Stimulated activated CD4-positive, alpha-beta T cell treated with anti-CD3 and anti-CD28 coated beads, Interleukin-2, amount 100 ng/mL, for 24 hours (primary cell): ENCODE results near the gene NFATC3.
A peak's percentile ranks its signal among the peaks of the same experiment; 100 is the strongest.

ENCODE experiments used
- DNase-seq, 2 donors: peaks; one replicate each; pipeline ENCODE4 v3.0.0-alpha.2; 2020

NFATC3 gene

DNA sequence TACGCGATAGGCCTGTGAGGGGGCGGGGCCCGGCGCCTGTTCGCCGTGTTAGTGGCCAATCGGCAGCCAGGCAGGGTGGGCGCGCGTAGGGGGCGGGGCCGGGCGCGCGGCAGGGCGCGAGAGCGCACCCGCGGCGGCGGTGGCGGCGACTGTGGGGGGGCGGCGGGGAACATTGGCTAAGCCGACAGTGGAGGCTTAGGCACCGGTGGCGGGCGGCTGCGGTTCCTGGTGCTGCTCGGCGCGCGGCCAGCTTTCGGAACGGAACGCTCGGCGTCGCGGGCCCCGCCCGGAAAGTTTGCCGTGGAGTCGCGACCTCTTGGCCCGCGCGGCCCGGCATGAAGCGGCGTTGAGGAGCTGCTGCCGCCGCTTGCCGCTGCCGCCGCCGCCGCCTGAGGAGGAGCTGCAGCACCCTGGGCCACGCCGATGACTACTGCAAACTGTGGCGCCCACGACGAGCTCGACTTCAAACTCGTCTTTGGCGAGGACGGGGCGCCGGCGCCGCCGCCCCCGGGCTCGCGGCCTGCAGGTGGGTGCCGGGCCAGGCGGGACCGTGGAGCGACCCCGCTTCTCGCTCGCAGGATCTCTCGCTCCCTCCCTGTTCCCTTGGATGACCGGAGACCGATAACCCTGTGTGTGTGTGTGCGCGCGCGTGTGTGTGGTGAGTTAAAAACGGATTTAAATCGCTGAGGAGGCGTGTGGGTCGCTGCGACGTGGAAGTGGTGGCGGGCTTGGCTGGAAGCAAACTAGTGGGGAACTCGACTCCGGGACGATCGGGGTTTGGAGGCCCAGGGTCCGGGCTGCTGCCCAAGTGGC lies at the start of gene NFATC3:
Gene NFATC3, plus strand, starts transcription at position 112 of the 813 bp plus-strand sequence. Its CDS starts 312 bp downstream, at position 424.
- peak; percentile 99 for DNase-seq

DNA sequence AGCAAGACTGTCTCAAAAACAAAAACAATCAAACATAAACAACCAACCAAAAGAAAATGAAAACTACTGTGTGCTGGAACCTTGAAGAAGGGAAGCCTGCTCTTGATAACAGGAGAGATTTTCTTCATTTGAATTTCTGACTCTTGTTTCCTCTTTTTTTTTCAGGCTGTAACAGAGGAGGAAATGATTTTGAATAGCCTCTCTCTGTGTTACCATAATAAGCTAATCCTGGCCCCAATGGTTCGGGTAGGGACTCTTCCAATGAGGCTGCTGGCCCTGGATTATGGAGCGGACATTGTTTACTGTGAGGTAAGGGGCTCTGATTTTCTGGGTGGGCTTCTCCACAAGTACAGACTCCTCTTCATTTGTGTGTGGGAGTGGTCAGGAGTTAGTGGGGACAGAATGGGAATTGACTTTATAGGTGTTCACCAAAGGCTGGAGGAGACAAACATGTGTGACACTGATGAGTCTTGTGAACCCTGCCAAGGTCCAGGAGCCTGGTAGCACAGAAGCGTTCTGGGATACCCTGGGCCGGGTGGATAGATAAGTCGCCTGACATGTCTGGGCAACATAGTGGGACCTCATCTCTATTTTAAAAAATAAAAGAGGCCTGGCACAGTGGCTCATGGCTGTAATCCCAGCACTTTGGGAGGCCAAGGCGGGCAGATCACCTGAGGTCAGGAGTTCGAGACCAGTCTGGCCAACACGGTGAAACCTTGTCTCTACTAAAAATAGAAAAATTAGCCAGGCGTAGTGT lies 47.2 kb upstream of the NFATC3 start:
- no peak for DNase-seq

DNA sequence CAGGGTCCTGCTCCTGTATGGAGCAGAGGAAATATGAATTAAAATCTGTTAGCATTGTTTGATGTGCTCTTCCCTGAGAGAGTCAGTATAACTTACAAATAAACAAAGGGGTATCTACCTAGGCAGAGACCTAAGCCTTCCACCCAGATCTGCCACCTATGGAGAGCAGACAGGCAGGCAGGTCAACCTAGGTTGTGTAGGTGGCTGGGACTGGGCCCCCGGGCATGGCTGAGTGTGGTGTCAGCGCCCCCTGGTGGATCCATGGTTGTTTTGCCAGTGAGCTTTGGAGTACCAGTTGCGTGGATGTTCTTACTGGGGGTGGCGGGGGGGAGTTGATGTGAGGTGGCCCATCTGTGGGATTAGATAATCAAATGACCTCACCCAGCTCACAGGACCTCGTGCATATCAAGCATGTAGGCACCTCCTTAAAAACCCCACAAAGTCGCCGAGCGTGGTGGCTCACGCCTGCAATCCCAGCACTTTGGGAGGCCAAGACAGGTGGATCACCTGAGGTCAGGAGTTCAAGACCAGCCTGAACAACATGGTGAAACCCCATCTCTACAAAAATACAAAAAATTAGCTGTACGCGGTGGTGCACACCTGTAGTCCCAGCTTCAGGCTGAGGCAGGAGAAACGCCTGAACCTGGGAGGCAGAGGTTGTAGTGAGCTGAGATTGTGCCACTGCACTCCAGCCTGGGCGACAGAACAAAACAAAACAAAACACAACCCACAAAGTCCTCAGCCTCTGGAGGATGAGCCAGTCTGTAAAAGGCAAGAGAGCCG lies 44.5 kb upstream of the NFATC3 start:
- peak; percentile 91 to 93 for DNase-seq

DNA sequence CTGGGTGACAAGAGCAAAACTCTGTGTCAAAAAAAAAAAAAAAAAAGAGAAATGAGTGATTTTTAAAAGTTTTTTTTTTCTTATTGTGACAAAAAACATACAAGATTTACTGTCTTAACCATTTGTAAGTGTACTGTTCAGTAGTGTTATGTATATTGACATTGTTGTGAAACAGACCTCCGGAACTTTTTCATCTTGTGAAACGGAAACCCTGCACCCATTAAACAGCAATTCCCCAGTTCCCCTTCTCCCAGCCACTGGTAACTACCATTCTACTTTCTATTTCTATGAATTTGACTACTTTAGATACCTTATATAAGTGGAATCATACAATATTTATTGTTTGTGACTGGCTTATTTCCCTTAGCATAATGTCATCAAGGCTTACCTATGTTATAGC lies 43.4 kb upstream of the NFATC3 start:
- no peak for DNase-seq

DNA sequence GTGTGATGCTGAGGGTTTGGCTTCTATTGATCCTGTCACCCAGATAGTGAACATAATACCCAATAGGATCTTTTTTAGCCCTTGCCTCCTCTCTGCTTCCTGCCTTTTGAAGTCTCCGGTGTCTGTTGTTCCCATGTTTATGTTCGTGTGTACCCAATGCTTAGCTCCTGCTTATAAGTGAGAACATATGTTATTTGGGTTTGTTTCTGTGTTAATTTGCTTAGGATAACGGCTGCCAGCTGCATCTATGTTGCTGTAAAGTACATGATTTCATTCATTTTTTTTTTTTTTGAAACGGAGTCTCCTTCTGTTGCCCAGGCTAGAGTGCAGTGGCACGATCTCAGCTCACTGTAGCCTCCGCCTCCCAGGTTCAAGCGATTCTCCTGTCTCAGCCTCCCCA lies 39.1 kb upstream of the NFATC3 start:
- no peak for DNase-seq

- DNase-seq, result no peak
These were observed 37.2 kb upstream of the NFATC3 start for GRCh38 chr16:68047987-68048386.

GRCh38 chr16:68049449-68049848 lies 35.7 kb upstream of the NFATC3 start:
- no peak for DNase-seq

DNA sequence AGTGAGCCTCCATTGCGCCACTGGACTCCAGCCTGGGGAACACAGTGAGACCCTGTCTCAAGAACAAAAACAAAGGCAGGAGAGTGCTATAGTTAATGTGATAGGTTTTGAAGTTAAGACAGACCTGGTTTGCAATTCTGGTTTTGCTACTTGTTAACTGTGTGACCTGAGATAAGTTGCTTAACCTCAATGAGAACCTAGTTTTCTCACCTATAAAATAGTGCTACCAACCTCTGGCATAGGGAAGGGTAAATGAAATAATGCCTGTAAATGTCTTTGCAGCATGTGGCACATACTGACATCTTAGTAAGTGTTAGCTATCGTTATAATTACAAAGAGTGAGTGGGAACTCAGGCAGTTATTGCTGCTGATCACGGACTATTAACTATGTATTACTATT lies 29.8 kb upstream of the NFATC3 start:
- no peak for DNase-seq

GRCh38 chr16:68059804-68060203 lies 25.4 kb upstream of the NFATC3 start:
- DNase-seq, result no peak

DNA sequence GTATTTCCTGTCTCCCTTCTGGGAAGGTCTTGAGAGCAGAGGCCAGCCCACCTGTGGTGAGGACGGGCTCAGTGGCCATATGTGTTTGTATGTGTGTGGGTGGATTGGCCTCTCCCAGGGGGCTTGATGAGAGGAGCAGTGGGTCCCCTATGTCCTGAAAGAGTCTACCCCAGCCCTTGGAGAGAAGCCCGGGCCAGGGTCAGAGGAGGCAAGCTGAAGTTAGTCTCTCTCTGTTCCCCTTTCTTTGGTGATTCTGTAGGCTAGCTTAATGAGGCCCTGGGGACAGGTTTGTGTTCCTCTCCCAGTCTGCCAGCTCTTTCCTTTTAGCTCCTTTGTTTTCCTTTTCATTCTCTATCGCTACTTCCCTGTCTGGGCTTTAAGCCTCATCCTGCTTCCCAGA lies 23.8 kb upstream of the NFATC3 start:
- no peak for DNase-seq

DNA sequence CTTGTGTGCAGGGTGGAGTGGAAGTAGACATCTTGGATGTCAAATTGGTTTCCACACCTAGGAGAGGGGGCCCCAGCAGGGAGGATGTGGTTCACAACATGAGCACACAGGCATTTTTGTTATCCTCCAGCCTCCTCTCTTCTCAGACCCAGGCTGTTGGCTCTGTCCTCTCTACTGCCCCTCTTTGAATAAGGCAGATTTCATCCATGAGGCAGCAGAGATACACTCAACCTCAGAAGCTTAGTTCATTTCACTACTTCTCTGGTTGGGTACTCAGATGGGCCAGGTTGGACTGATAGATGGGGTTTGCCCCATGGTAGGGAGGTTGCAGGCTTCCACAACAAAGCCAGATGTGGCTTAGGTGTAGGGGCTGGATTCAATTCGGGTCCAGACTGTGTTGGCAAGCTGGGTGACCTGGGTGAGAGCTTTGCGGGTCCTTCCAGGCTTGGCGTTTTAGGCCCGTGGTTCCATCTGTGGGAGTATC lies 22.2 kb upstream of the NFATC3 start:
- no peak for DNase-seq

DNA sequence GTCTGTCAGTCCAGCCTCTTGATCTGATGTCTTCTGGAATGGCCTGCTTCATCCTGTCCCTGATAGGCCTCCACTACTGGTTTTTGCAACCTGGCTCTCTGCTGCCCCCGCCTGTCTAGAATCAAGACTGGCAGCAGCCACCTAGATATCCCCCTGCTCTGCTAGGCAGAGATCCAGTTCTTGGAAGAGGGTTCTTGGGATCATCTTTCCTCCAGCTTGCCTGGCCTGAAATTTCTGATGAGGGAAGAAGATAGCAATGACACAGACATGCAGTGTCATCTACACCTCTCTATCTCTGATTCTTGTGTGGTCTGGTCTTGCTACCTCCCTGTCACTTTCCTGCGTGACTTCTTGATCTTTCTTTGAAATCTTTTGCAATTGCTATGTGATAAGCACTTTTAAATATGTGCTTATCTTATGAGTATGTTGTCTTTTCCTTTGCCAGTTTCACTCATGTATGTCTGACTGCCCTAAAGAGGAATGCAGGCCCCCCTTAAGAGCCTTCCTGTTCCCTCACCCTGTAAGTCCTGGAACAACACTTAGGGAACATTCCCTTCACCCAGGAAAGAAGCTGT lies 20.3 kb upstream of the NFATC3 start:
- DNase-seq, result peak; percentile 75 to 76

GRCh38 chr16:68065716-68066305 lies 19.4 kb upstream of the NFATC3 start:
- DNase-seq, result no peak

DNA sequence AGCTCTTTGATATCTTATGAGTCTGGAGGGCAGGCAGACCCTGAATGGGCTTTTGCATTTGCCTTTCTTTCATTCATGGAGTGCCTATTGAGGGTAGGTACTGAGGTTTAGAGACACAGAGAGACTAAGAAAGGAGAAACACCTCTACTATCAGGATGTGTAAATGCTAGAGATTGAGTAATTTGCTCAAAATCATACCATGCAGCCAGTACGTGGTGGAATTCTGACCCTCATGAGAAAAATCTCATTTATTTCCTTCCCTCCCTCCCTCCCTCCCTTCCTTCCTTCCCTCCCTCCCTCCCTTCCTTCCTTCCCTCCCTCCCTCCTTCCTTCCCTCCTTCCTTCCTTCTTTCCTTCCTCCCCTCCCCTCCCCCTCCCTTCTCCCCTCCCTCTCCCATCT lies 18.4 kb upstream of the NFATC3 start:
- no peak for DNase-seq

DNA sequence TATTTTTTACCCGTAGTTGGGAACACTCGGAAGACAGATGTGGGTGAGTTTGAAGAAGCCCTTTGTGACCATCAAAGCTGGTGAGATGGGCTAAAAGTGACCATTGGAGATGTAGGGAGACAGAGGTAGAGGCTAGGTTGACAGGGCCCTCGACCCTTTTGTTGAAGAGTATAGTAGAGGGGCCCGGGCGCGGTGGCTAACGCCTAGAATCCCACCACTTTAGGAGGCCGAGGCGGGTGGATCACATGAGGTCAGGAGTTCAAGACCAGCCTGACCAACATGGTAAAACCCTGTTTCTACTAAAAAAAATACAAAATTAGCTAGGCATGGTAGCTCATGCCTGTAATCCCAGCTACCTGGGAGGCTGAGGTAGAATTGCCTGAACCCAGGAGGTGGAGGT lies 16.2 kb upstream of the NFATC3 start:
- DNase-seq, result no peak

GRCh38 chr16:68069511-68070248 lies 15.5 kb upstream of the NFATC3 start:
- DNase-seq, result no peak

GRCh38 chr16:68070249-68070730 lies 14.9 kb upstream of the NFATC3 start:
- DNase-seq, result no peak

DNA sequence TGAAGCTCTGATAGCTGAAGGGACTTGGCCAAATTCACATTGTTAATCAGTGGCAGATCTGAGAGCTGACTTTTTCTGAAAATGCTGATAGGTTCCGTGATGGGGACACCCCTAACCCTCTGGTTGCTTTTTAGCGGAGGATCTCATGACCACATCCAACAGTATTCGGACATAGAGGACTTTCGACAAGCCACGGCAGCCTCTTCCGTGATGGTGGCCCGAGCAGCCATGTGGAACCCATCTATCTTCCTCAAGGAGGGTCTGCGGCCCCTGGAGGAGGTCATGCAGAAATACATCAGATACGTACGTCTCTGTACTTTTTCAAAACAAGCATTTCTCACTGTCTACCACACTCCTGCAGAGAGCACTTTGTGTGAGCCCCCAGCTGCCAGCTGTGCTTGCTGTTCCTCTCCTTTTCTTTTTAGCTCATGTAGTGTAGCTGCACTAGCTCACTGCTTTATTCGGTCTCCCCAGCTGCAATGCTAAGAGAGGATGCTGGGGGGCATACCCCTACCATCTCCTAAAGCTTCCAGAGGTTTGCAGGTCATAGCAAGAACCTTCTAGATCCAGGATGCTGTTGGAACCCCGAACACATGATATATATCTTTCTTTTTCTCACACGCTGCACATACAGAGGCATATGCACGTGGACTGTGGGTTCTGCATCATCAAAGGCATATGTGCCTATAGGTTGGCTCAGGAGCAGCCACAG lies 14.2 kb upstream of the NFATC3 start:
- no peak for DNase-seq

DNA sequence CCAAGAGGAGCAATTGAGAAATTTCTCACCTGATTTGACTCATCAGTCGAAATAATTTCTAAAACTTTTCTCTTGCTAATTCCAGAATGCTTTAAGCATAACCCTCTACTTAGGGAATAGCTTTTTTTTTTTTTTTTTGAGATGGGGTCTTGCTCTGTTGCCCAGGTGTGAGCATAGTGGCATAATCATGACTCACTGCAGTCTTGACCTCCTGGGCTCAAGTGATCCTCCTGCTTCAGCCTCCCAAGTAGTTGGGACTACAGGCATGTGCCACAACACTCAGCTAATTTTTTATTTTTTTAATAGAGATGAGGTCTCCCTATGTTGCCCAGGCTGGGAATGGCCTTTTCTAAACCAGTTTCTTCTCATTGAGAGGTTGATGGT lies 13.7 kb upstream of the NFATC3 start:
- DNase-seq, result no peak

GRCh38 chr16:68072038-68072695 lies 13.0 kb upstream of the NFATC3 start:
- DNase-seq, result no peak
